Calu3 (cell line): ENCODE data around the gene LRRN2. TPM values are rescaled to one million over a fixed set of nuclear protein-coding genes. Genes with fewer than 3 reads are reported as not detected.
A peak's percentile ranks its signal among the peaks of the same experiment; 100 is the strongest.

ENCODE experiments used
- BruUV-seq: library from RNA; stranded (reverse); fragments of 400-500 nt; replicated peaks from 2 replicates; lab custom pipeline; 2021; lab: Mats Ljungman, UMichigan
- CTCF ChIA-PET: fragments of 300-600 bp; sonication (Branson Sonifier 250); formaldehyde crosslinking; loops from one replicate; lab custom pipeline; 2022; ENCODE audit warnings: antibody characterized with exemption; lab: Charles Lee
- DNase-seq: peaks from one replicate; pipeline ENCODE4 v3.0.0; 2022
- H3K27ac Mint-ChIP-seq: one replicate; pipeline ENCODE4 v1.8.0; 2022; ENCODE audit warnings: mixed read lengths; ENCODE audit not compliant: unreplicated experiment
- H3K27me3 Mint-ChIP-seq: one replicate; pipeline ENCODE4 v1.8.0; 2022; ENCODE audit warnings: mixed read lengths; ENCODE audit not compliant: unreplicated experiment
- H3K36me3 Mint-ChIP-seq: one replicate; pipeline ENCODE4 v1.8.0; 2022; ENCODE audit warnings: mild to moderate bottlenecking, moderate library complexity, mixed read lengths; ENCODE audit not compliant: insufficient read depth, unreplicated experiment
- H3K4me1 Mint-ChIP-seq: one replicate; pipeline ENCODE4 v1.8.0; 2022; ENCODE audit warnings: mild to moderate bottlenecking, low read depth, mixed read lengths; ENCODE audit not compliant: unreplicated experiment
- H3K4me3 Mint-ChIP-seq: one replicate; pipeline ENCODE4 v1.8.0; 2022; ENCODE audit warnings: mild to moderate bottlenecking, low read depth, moderate library complexity, mixed read lengths; ENCODE audit not compliant: unreplicated experiment
- H3K9me3 Mint-ChIP-seq: one replicate; pipeline ENCODE4 v1.8.0; 2022; ENCODE audit warnings: low read depth, mixed read lengths; ENCODE audit not compliant: unreplicated experiment
- CTCF ChIP-seq: fragments of 200-600 bp; IDR thresholded peaks from one replicate; pipeline ENCODE4 v1.8.0; 2022; ENCODE audit warnings: antibody characterized with exemption; ENCODE audit not compliant: unreplicated experiment
- intact Hi-C: fragments of 100-400 bp; cut with micrococcal nuclease; formaldehyde crosslinking; loops from one replicate; pipeline ENCODE4 v1.10.0; 2022; ENCODE audit not compliant: unreplicated experiment
- total RNA-seq: library from RNA; stranded (reverse); gene quantifications from 2 replicates; pipeline ENCODE4 v1.2.3, GENCODE V29; 2022

The LRRN2 gene
- total RNA-seq, 1 experiment from 2014 or later: not detected

GRCh38 chr1:204688776-204689175 is 3.2 kb upstream of the LRRN2 start:
- intact Hi-C loops: no loop called here
- no TSS peak for BruUV-seq
- no peak for DNase-seq
- Mint-ChIP-seq H3K4me3 (no peak overlapping the region), H3K4me1 (no peaks in the 10 kb centered on the region), H3K27ac (no peak overlapping the region), H3K9me3 (no peaks in the 10 kb centered on the region), H3K27me3 (peaks cover 82% of the 10 kb centered on the region), H3K36me3 (peaks cover 7% of the 10 kb centered on the region)
- CTCF ChIA-PET: no interaction called here
- no peak for TF ChIP-seq CTCF

DNA sequence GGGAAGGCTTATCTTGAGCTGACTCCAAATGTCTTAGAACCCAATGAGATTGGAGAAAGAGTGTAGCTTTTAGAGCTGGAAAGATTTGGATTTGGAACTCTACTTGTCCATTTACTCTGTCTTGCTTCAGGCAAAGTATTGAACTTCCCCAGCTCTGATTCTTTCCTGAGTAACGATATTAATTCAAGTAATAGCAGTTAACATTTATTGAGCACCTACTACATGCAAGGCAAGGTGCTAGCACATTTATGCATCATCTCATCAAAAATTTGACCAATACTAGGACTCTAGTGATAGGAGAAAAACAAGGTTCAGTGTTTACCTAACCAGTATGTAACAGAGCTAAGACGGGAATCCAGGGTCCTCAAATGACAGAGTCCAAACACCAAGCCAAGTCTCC is 2.5 kb upstream of the LRRN2 start:
- Mint-ChIP-seq H3K4me1 (no peaks in the 10 kb centered on the region), H3K4me3 (no peak overlapping the region), H3K27me3 (peaks cover 82% of the 10 kb centered on the region), H3K36me3 (peaks cover 5% of the 10 kb centered on the region), H3K27ac (no peak overlapping the region), H3K9me3 (no peaks in the 10 kb centered on the region)
- TF ChIP-seq CTCF: no peak
- intact Hi-C loops: no loop called here
- CTCF ChIA-PET: interaction anchor here (0.7 kb wide), 1 partner anchor 200 kb away, joined by 3 read pairs; no protein-coding TSS in a partner anchor
- BruUV-seq: no TSS peak
- no peak for DNase-seq

- no peak overlapping the region for H3K27ac Mint-ChIP-seq
- peak overlapping the region; percentile 59 for H3K4me3 Mint-ChIP-seq
- intact Hi-C loops: no loop called here
- H3K27me3 Mint-ChIP-seq: peaks cover 92% of the 10 kb centered on the region
- CTCF ChIA-PET: interaction anchor here (0.9 to 1.7 kb wide), 4 partner anchors 18 to 122 kb away, joined by 3 to 4 read pairs (median 3); no protein-coding TSS in a partner anchor
- H3K36me3 Mint-ChIP-seq: no peaks in the 10 kb centered on the region
- TF ChIP-seq CTCF: no peak
- DNase-seq: peak; percentile 14
- H3K9me3 Mint-ChIP-seq: no peaks in the 10 kb centered on the region
- H3K4me1 Mint-ChIP-seq: no peaks in the 10 kb centered on the region
- BruUV-seq: no TSS peak
Observed at GRCh38 chr1:204684571-204685235, 835 bp downstream of the LRRN2 start.

- no peak for DNase-seq
- Mint-ChIP-seq H3K27me3 (peaks cover 92% of the 10 kb centered on the region), H3K4me1 (no peaks in the 10 kb centered on the region), H3K4me3 (no peak overlapping the region), H3K9me3 (no peaks in the 10 kb centered on the region), H3K36me3 (no peaks in the 10 kb centered on the region), H3K27ac (no peak overlapping the region)
- no TSS peak for BruUV-seq
- CTCF ChIA-PET: interaction anchor here (0.9 to 1.7 kb wide), 5 partner anchors 18 to 123 kb away, joined by 3 to 4 read pairs (median 3); no protein-coding TSS in a partner anchor
- intact Hi-C loops: no loop called here
- TF ChIP-seq CTCF: no peak
Observed at GRCh38 chr1:204684206-204684570, 1.4 kb downstream of the LRRN2 start.
